CD14-positive monocyte (primary cell): ENCODE measurements around the gene KCTD19. TPM values are rescaled to one million over a fixed set of nuclear protein-coding genes. Genes with fewer than 3 reads are reported as not detected.

Experiments
- DNase-seq, 3 donors: peaks; one replicate each; pipeline ENCODE4 v3.0.0-alpha.2; 2011 to 2022
- H2AFZ ChIP-seq: 2 replicates; pipeline ENCODE4 v1.6.0; 2012; ENCODE audit warnings: mild to moderate bottlenecking, low read depth, low read length, inconsistent platforms; ENCODE audit not compliant: insufficient read depth, poor library complexity, severe bottlenecking
- H3K27ac ChIP-seq, 2 donors: 1 replicate in 1 of 2; 2 replicates in 1 of 2; pipeline ENCODE4 v1.5.1; 2012 to 2013; ENCODE audit warnings: low read length in 2 of 2, control low read depth in 1 of 2, inconsistent platforms in 1 of 2, low read depth in 1 of 2, mild to moderate bottlenecking in 1 of 2
- H3K27me3 ChIP-seq, 2 donors: one replicate each; pipeline versions ENCODE4 v1.6.0 to v1.6.1; 2011 to 2013; ENCODE audit warnings: low read length in 2 of 2; ENCODE audit not compliant: control insufficient read depth in 2 of 2, insufficient read depth in 2 of 2
- H3K36me3 ChIP-seq, 2 donors: replicated peaks in 1 of 2; 1 replicate in 1 of 2; 2 replicates in 1 of 2; pipeline versions ENCODE4 v1.5.1 to v1.6.1; 2012 to 2013; ENCODE audit warnings: low read length in 2 of 2, control low read depth in 1 of 2, inconsistent platforms in 1 of 2, mild to moderate bottlenecking in 1 of 2; ENCODE audit not compliant: insufficient read depth in 2 of 2, control insufficient read depth in 1 of 2
- H3K4me1 ChIP-seq, 2 donors: 1 replicate in 1 of 2; 2 replicates in 1 of 2; pipeline versions ENCODE4 v1.5.1 to v1.6.1; 2012 to 2013; ENCODE audit warnings: low read length in 2 of 2, control low read depth in 1 of 2, inconsistent platforms in 1 of 2, mild to moderate bottlenecking in 1 of 2, moderate library complexity in 1 of 2; ENCODE audit not compliant: insufficient read depth in 2 of 2, control insufficient read depth in 1 of 2
- H3K4me2 ChIP-seq: replicated peaks from 2 replicates; pipeline ENCODE3; 2012; ENCODE audit warnings: low read length, moderate library complexity, mild to moderate bottlenecking; ENCODE audit not compliant: poor library complexity, severe bottlenecking; ENCODE audit errors: extremely low read depth
- H3K4me3 ChIP-seq, 3 experiments: fragments of 200-600 bp in 1 of 3; sonication (generic) in 1 of 3; replicated peaks in 1 of 3; 1 replicate in 2 of 3; 2 replicates in 1 of 3; pipeline ENCODE4 v1.5.1; 2011 to 2013; ENCODE audit warnings: low read length in 3 of 3, mild to moderate bottlenecking in 3 of 3, control low read depth in 2 of 3, low read depth in 2 of 3, inconsistent platforms in 1 of 3, moderate library complexity in 1 of 3
- H3K79me2 ChIP-seq: 2 replicates; pipeline ENCODE4 v1.6.0; 2012; ENCODE audit warnings: mild to moderate bottlenecking, control low read depth, inconsistent platforms, low read length, moderate library complexity; ENCODE audit not compliant: insufficient read depth
- H3K9ac ChIP-seq: 2 replicates; pipeline ENCODE4 v1.6.0; 2017; ENCODE audit warnings: low read length, mild to moderate bottlenecking; ENCODE audit not compliant: insufficient read depth, poor library complexity, severe bottlenecking
- H3K9me3 ChIP-seq, 2 donors: replicated peaks in 1 of 2; 1 replicate in 1 of 2; 2 replicates in 1 of 2; pipeline versions ENCODE4 v1.5.1 to v1.6.1; 2012 to 2013; ENCODE audit warnings: low read length in 2 of 2, control low read depth in 1 of 2; ENCODE audit not compliant: control insufficient read depth in 1 of 2, insufficient read depth in 1 of 2
- H4K20me1 ChIP-seq: 2 replicates; pipeline ENCODE4 v1.6.0; 2012; ENCODE audit warnings: mild to moderate bottlenecking, low read length, control low read depth, moderate library complexity; ENCODE audit not compliant: insufficient read depth
- H3K27ac Mint-ChIP-seq, 7 donors: one replicate each; pipeline ENCODE4 v1.8.0; 2020; ENCODE audit warnings: mild to moderate bottlenecking in 7 of 7, mixed read lengths in 7 of 7, moderate library complexity in 6 of 7, inconsistent platforms in 2 of 7
- H3K27me3 Mint-ChIP-seq, 3 donors: one replicate each; pipeline ENCODE4 v1.8.0; 2021 to 2022; ENCODE audit warnings: low read depth in 3 of 3, mild to moderate bottlenecking in 3 of 3, mixed read lengths in 3 of 3, moderate library complexity in 3 of 3, inconsistent platforms in 1 of 3
- H3K36me3 Mint-ChIP-seq, 2 donors: one replicate each; pipeline ENCODE4 v1.8.0; 2020; ENCODE audit warnings: mixed read lengths in 2 of 2, inconsistent platforms in 1 of 2, mild to moderate bottlenecking in 1 of 2
- H3K4me1 Mint-ChIP-seq: one replicate; pipeline ENCODE4 v1.8.0; 2020; ENCODE audit warnings: mild to moderate bottlenecking, mixed read lengths
- H3K4me3 Mint-ChIP-seq, 2 donors: one replicate each; pipeline ENCODE4 v1.8.0; 2020; ENCODE audit warnings: mild to moderate bottlenecking in 2 of 2, mixed read lengths in 2 of 2, moderate library complexity in 1 of 2
- H3K9me3 Mint-ChIP-seq, 7 donors: one replicate each; pipeline ENCODE4 v1.8.0; 2020 to 2022; ENCODE audit warnings: mixed read lengths in 7 of 7, mild to moderate bottlenecking in 6 of 7, moderate library complexity in 6 of 7, inconsistent platforms in 2 of 7
- CTCF ChIP-seq: fragments of 200-600 bp; IDR thresholded peaks from one replicate; pipeline ENCODE4 v1.8.0; 2022; ENCODE audit warnings: antibody characterized with exemption, mild to moderate bottlenecking
- WGBS: methylation state at CpG from one replicate; pipeline ENCODE4 v1.1.5; 2013; ENCODE audit warnings: missing lambda C conversion rate; ENCODE audit not compliant: insufficient coverage; 5-methylcytosine and 5-hydroxymethylcytosine counted together
- intact Hi-C, 2 donors: fragments of 100-400 bp; cut with micrococcal nuclease; formaldehyde crosslinking; loops; one replicate each; pipeline versions ENCODE4 v1.15.0 to v1.15.1; 2023
- polyA plus RNA-seq, 3 donors: library from polyadenylated mRNA; depleted of rRNA in 1 of 3; unstranded in 2 of 3; stranded (reverse) in 1 of 3; fragments of 300-500 nt in 2 of 3; fragments of >200 nt in 1 of 3; fragmentation: Illumina TruSeq in 2 of 3; gene quantifications; 1 replicate in 2 of 3; 2 replicates in 1 of 3; pipeline ENCODE4 v1.2.3, GENCODE V29; 2012 to 2021

The KCTD19 gene
- polyA plus RNA-seq, 3 donors, result not detected

GRCh38 chr16:67279296-67280089 is 47.0 kb downstream of the KCTD19 start, which contains the start of gene PLEKHG4:
Gene PLEKHG4 (plus strand): TSS chr16:67279532. CDS start chr16:67280045, 513 bp downstream.
- Histone ChIP-seq H3K36me3 (no peaks in the 10 kb centered on the region), H3K9ac (peak within 1 kb of the TSS; percentile 77), H3K4me1 (peaks cover 12 to 20% of the 10 kb centered on the region in 2 donors), H3K4me3 (peak within 1 kb of the TSS; percentile 47 to 72 (median 47)), H3K9me3 (no peaks in the 10 kb centered on the region), H3K4me2 (peak within 1 kb of the TSS; percentile 74), H3K27ac (no peak within 1 kb of the TSS), H2AFZ (peak within 1 kb of the TSS; percentile 92), H4K20me1 (no peaks in the 10 kb centered on the region), H3K79me2 (peaks cover 4% of the 10 kb centered on the region), H3K27me3 (no peaks in the 10 kb centered on the region)
- H3K36me3 Mint-ChIP-seq, result peaks cover 13 to 14% of the 10 kb centered on the region in 2 donors
- intact Hi-C loops, result loop anchor here (5.0 kb wide), 1 partner anchor 118 kb away; no protein-coding TSS in a partner anchor
- 26% methylated on average over 70 of the region's 83 CpGs for WGBS
- DNase-seq, result peak; percentile 71 to 80 (median 77)
- H3K27me3 Mint-ChIP-seq, result no peaks in the 10 kb centered on the region
- H3K4me3 Mint-ChIP-seq, result peak within 1 kb of the TSS; percentile 75 to 86
- no peaks in the 10 kb centered on the region for H3K9me3 Mint-ChIP-seq
- H3K27ac Mint-ChIP-seq, result peak within 1 kb of the TSS in 1 of 7 donors; percentile 70
- TF ChIP-seq CTCF, result peak; percentile 88
- H3K4me1 Mint-ChIP-seq, result peaks cover 14% of the 10 kb centered on the region

GRCh38 chr16:67278773-67279295 is 47.7 kb downstream of the KCTD19 start:
- Histone ChIP-seq H3K9me3 (no peaks in the 10 kb centered on the region), H3K9ac (peak overlapping the region; percentile 77), H3K27me3 (no peaks in the 10 kb centered on the region), H3K4me2 (peak overlapping the region; percentile 74), H3K4me3 (peak overlapping the region; percentile 47 to 72 (median 47)), H3K4me1 (peaks cover 12 to 20% of the 10 kb centered on the region in 2 donors), H2AFZ (peak overlapping the region; percentile 92), H3K79me2 (peaks cover 4% of the 10 kb centered on the region), H3K27ac (no peak overlapping the region), H4K20me1 (no peaks in the 10 kb centered on the region), H3K36me3 (no peaks in the 10 kb centered on the region)
- Mint-ChIP-seq H3K4me3 (peak overlapping the region; percentile 75 to 86), H3K27ac (no peak overlapping the region), H3K4me1 (peaks cover 14% of the 10 kb centered on the region), H3K27me3 (peaks cover 0 to 1% (median 0%) of the 10 kb centered on the region in 3 donors), H3K9me3 (no peaks in the 10 kb centered on the region), H3K36me3 (peaks cover 13 to 14% of the 10 kb centered on the region in 2 donors)
- peak; percentile 15 to 38 (median 29) for DNase-seq
- intact Hi-C loops, result loop anchor here in 1 of 2 donors (5.0 kb wide), 1 partner anchor 118 kb away; no protein-coding TSS in a partner anchor
- no peak for TF ChIP-seq CTCF
- WGBS, result 0% methylated on average over 41 of the region's 42 CpGs
